Gastrocnemius medialis (tissue), 4 donors: Measurements from ENCODE around the gene SMS.

Experiments used
- POLR2A ChIP-seq, 2 donors: fragments of 450-650 bp; IDR thresholded peaks; one replicate each; pipeline ENCODE4 v1.6.1; 2017; ENCODE audit warnings: antibody characterized with exemption in 2 of 2, mild to moderate bottlenecking in 2 of 2, moderate library complexity in 2 of 2
- TF ChIP-seq, protein P1 (sequence below), 5 experiments: fragments of 450-650 bp in 3 of 5; fragments of 200-600 bp in 2 of 5; sonication (generic) in 2 of 5; IDR thresholded peaks in 4 of 5; conservative IDR thresholded peaks in 1 of 5; 1 replicate in 4 of 5; 2 replicates in 1 of 5; pipeline ENCODE4 v1.5.1; 2016 to 2019; ENCODE audit warnings: antibody characterized with exemption in 5 of 5, mild to moderate bottlenecking in 3 of 5, moderate library complexity in 3 of 5

GRCh38 chrX:22025751-22026150 lies 85.2 kb downstream of the SMS start:
- no peak for TF ChIP-seq POLR2A (IDR thresholded peaks at IDR 0.05)
- TF ChIP-seq, protein P1, sequence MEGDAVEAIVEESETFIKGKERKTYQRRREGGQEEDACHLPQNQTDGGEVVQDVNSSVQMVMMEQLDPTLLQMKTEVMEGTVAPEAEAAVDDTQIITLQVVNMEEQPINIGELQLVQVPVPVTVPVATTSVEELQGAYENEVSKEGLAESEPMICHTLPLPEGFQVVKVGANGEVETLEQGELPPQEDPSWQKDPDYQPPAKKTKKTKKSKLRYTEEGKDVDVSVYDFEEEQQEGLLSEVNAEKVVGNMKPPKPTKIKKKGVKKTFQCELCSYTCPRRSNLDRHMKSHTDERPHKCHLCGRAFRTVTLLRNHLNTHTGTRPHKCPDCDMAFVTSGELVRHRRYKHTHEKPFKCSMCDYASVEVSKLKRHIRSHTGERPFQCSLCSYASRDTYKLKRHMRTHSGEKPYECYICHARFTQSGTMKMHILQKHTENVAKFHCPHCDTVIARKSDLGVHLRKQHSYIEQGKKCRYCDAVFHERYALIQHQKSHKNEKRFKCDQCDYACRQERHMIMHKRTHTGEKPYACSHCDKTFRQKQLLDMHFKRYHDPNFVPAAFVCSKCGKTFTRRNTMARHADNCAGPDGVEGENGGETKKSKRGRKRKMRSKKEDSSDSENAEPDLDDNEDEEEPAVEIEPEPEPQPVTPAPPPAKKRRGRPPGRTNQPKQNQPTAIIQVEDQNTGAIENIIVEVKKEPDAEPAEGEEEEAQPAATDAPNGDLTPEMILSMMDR (IDR thresholded peaks at IDR 0.05 in 4 of 5, conservative IDR thresholded peaks at IDR 0.05 in 1 of 5) = no peak
